Neural cell (in vitro differentiated cells): ENCODE measurements around the gene SLC16A8.

ENCODE experiments used
- EP300 ChIP-seq: fragments of 450-650 bp; conservative IDR thresholded peaks from 2 replicates; pipeline ENCODE4 v1.6.1; 2014; ENCODE audit warnings: antibody characterized with exemption, mild to moderate bottlenecking, moderate library complexity; ENCODE audit not compliant: poor library complexity, severe bottlenecking
- EZH2 ChIP-seq: fragments of 200-600, 300-800 bp; shearing (Covaris generic), sonication (generic); IDR thresholded peaks from 2 replicates; pipeline ENCODE4 v1.6.1; 2014; ENCODE audit warnings: antibody characterized with exemption, low read length, borderline replicate concordance, mild to moderate bottlenecking; ENCODE audit not compliant: insufficient read depth, poor library complexity, severe bottlenecking
- MXI1 ChIP-seq: fragments of 450-650 bp; conservative IDR thresholded peaks from 2 replicates; pipeline ENCODE4 v1.6.1; 2014; ENCODE audit warnings: antibody characterized with exemption, mild to moderate bottlenecking; ENCODE audit not compliant: poor library complexity, severe bottlenecking
- POLR2AphosphoS5 ChIP-seq: IDR thresholded peaks from 2 replicates; pipeline ENCODE4 v1.6.1; 2012
- RAD21 ChIP-seq: fragments of 450-650 bp; conservative IDR thresholded peaks from 2 replicates; pipeline ENCODE4 v1.6.1; 2014; ENCODE audit warnings: antibody characterized with exemption, mild to moderate bottlenecking, moderate library complexity
- SMC3 ChIP-seq: fragments of 450-650 bp; conservative IDR thresholded peaks from 2 replicates; pipeline ENCODE4 v1.6.1; 2014; ENCODE audit warnings: antibody characterized with exemption, mild to moderate bottlenecking, moderate library complexity; ENCODE audit not compliant: poor library complexity
- TAF1 ChIP-seq: IDR thresholded peaks from 2 replicates; pipeline ENCODE4 v1.6.1; 2012; ENCODE audit warnings: low read depth
- TF ChIP-seq, protein P1 (sequence below): fragments of 450-650 bp; IDR thresholded peaks from 2 replicates; pipeline ENCODE4 v1.5.1; 2014; ENCODE audit warnings: antibody characterized with exemption, mild to moderate bottlenecking, moderate library complexity; ENCODE audit not compliant: poor library complexity, severe bottlenecking
- TF ChIP-seq, protein P2 (sequence below): IDR thresholded peaks from 2 replicates; pipeline ENCODE4 v1.6.1; 2012; ENCODE audit warnings: borderline replicate concordance

GRCh38 chr22:38046070-38046748, 37.8 kb downstream of the SLC16A8 start:
- TF ChIP-seq EP300 (no peak), POLR2AphosphoS5 (no peak), TAF1 (no peak), MXI1 (no peak), EZH2 (no peak), RAD21 (no peak), SMC3 (no peak)
- TF ChIP-seq, protein P1, sequence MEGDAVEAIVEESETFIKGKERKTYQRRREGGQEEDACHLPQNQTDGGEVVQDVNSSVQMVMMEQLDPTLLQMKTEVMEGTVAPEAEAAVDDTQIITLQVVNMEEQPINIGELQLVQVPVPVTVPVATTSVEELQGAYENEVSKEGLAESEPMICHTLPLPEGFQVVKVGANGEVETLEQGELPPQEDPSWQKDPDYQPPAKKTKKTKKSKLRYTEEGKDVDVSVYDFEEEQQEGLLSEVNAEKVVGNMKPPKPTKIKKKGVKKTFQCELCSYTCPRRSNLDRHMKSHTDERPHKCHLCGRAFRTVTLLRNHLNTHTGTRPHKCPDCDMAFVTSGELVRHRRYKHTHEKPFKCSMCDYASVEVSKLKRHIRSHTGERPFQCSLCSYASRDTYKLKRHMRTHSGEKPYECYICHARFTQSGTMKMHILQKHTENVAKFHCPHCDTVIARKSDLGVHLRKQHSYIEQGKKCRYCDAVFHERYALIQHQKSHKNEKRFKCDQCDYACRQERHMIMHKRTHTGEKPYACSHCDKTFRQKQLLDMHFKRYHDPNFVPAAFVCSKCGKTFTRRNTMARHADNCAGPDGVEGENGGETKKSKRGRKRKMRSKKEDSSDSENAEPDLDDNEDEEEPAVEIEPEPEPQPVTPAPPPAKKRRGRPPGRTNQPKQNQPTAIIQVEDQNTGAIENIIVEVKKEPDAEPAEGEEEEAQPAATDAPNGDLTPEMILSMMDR: no peak
- TF ChIP-seq, protein P2, sequence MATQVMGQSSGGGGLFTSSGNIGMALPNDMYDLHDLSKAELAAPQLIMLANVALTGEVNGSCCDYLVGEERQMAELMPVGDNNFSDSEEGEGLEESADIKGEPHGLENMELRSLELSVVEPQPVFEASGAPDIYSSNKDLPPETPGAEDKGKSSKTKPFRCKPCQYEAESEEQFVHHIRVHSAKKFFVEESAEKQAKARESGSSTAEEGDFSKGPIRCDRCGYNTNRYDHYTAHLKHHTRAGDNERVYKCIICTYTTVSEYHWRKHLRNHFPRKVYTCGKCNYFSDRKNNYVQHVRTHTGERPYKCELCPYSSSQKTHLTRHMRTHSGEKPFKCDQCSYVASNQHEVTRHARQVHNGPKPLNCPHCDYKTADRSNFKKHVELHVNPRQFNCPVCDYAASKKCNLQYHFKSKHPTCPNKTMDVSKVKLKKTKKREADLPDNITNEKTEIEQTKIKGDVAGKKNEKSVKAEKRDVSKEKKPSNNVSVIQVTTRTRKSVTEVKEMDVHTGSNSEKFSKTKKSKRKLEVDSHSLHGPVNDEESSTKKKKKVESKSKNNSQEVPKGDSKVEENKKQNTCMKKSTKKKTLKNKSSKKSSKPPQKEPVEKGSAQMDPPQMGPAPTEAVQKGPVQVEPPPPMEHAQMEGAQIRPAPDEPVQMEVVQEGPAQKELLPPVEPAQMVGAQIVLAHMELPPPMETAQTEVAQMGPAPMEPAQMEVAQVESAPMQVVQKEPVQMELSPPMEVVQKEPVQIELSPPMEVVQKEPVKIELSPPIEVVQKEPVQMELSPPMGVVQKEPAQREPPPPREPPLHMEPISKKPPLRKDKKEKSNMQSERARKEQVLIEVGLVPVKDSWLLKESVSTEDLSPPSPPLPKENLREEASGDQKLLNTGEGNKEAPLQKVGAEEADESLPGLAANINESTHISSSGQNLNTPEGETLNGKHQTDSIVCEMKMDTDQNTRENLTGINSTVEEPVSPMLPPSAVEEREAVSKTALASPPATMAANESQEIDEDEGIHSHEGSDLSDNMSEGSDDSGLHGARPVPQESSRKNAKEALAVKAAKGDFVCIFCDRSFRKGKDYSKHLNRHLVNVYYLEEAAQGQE: no peak
